Measurements from ENCODE around the gene PXK. TPM values are rescaled to one million over a fixed set of nuclear protein-coding genes. Genes with fewer than 3 reads are reported as not detected.

PXK gene
- total and polyA plus RNA-seq, 10 of the 15 experiments (the other 5 are each of a cell fraction or from before 2014, with no cell fraction given), result 8.4 to 38.0 (median 27.6) TPM

DNA sequence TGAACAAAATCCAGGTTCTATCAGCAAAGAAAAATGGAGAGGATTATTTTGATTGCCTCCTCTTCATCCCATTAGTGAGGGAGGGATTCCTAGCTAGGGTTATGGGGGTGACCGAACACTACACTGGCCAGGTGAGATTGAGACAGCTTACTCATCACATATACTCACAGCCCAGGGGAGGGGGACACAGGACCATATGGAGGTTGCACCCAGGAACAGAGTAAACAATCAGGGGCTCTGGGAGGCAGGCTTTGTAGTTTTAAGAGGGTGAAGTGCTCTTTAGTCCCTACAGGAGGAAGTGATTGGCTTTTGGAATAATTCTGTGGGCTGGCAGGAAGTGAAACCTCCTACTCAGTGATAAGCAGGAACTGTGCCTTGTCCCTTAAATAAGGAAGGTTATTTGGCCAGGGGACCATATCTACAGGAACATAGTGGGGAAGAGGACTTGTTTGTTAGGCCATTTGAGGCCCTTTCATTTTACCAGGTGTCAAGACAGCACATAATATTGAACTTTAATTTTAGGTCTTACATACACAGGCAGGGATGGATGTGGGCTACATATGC is 141.7 kb downstream of the PXK start:
- H3K4me2 ChIP-seq (ENCODE audit: control insufficient read depth, insufficient read depth), result no peak overlapping the region
- ChIA-PET POLR2A (no interaction called here), RAD21 (ENCODE audit: unreplicated experiment) (no interaction called here), CTCF (interaction anchor here (2.8 kb wide), 1 partner anchor 11 kb away, joined by 10 read pairs; no protein-coding TSS in a partner anchor), SMC1A (ENCODE audit: uncharacterized antibody, unreplicated experiment) (interaction anchor here (1.2 kb wide), 1 partner anchor 46 kb away, joined by 3 read pairs; no protein-coding TSS in a partner anchor)
- no peaks in the 10 kb centered on the region for H3K36me3 ChIP-seq (ENCODE audit: control insufficient read depth in 2 of 2, insufficient read depth in 2 of 2, low read length in 1 of 2)
- H3K27me3 ChIP-seq (replicated peaks in 1 of 2; ENCODE audit: control insufficient read depth in 2 of 2, insufficient read depth in 2 of 2, low read length in 1 of 2), result no peaks in the 10 kb centered on the region
- no peaks in the 10 kb centered on the region for H3K79me2 ChIP-seq (ENCODE audit: control insufficient read depth, insufficient read depth, low read length)
- intact Hi-C loops (cut with micrococcal nuclease; ENCODE audit: unreplicated experiment), result no loop called here
- ATAC-seq (peak; percentile 44), FAIRE-seq (no peak), DNase-seq (ENCODE audit: low read depth, low spot score) (no peak)
- peaks cover 6% of the 10 kb centered on the region; the same call in 1 of the 2 replicates for H3K4me1 ChIP-seq (ENCODE audit: control insufficient read depth, insufficient read depth, low read length)
- no peaks in the 10 kb centered on the region; the same call in 2 of the 3 replicates for H3K9me3 ChIP-seq (replicated peaks; ENCODE audit: control insufficient read depth, insufficient read depth, low read length)
- no peak overlapping the region for H2AFZ ChIP-seq (ENCODE audit: control insufficient read depth, low read depth, low read length)
- no TSS peak for BruUV-seq (replicated peaks)
- H4K20me1 ChIP-seq (ENCODE audit: control insufficient read depth, insufficient read depth), result no peaks in the 10 kb centered on the region
- in situ Hi-C loops (cut with MboI), result no loop called here
- no peak overlapping the region for H3K27ac ChIP-seq (ENCODE audit: control insufficient read depth, insufficient read depth)
- WGBS (ENCODE audit: insufficient coverage, insufficient replicate concordance, low lambda C conversion rate, missing lambda C conversion rate), result 60% methylated on average over 1 of the region's 1 CpG
- H3K4me3 ChIP-seq, result no peak overlapping the region
- no peak overlapping the region for H3K9ac ChIP-seq (ENCODE audit: control insufficient read depth, insufficient read depth, low read length)
- TF ChIP-seq SPI1 (IDR thresholded peaks at IDR 0.05; ENCODE audit: borderline replicate concordance, insufficient read depth, low read depth, low read length) (peak; percentile 70), BRCA1 (IDR thresholded peaks at IDR 0.05; ENCODE audit: low read depth, low read length) (no peak)

DNA sequence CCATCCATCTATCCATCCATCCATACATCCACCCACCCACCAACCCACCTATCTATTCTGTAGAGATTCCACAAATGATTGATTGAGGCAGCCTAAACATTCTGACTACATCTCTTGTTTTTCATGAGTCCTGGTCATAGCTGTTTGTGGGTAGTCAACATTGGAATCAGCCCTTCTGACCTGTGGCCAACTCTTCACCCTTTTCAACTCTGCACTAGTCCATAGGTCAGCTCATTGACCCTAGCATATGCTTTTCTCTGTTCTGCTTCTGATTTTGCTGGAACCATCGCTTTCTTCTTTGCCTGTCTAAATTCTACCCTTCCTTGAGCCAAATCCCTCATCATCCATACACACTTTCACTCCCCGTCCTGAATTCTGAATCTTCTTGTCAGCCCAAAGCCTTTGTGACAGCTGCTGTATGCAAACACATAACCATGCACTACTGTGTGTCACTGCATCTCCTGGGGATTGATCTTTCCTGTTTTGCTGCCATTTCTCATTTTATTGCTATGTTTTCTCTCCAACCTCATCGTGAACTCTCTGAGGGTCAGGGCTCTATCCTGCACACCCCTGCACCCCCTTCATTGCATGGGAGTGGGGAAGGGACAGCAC is 142.4 kb downstream of the PXK start:
- CTCF ChIA-PET, result interaction anchor here (2.8 kb wide), 1 partner anchor 11 kb away, joined by 10 read pairs; no protein-coding TSS in a partner anchor
- TF ChIP-seq MAX (IDR thresholded peaks at IDR 0.05; ENCODE audit: low read depth, low read length) (no peak), KDM1A (IDR thresholded peaks at IDR 0.05; ENCODE audit: borderline replicate concordance) (no peak), RCOR1 (conservative IDR thresholded peaks at IDR 0.05; ENCODE audit: low read depth, low read length) (no peak), HSF1 (IDR thresholded peaks at IDR 0.05; ENCODE audit: low read depth, low read length) (no peak), BRCA1 (IDR thresholded peaks at IDR 0.05; ENCODE audit: low read depth, low read length) (no peak), JUNB (IDR thresholded peaks at IDR 0.05) (no peak)
- TF ChIP-seq, protein P1, sequence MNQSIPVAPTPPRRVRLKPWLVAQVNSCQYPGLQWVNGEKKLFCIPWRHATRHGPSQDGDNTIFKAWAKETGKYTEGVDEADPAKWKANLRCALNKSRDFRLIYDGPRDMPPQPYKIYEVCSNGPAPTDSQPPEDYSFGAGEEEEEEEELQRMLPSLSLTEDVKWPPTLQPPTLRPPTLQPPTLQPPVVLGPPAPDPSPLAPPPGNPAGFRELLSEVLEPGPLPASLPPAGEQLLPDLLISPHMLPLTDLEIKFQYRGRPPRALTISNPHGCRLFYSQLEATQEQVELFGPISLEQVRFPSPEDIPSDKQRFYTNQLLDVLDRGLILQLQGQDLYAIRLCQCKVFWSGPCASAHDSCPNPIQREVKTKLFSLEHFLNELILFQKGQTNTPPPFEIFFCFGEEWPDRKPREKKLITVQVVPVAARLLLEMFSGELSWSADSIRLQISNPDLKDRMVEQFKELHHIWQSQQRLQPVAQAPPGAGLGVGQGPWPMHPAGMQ (IDR thresholded peaks at IDR 0.05; ENCODE audit: borderline replicate concordance), result no peak
- DNase-seq (ENCODE audit: low read depth, low spot score) (no peak), ATAC-seq (no peak), FAIRE-seq (peak; percentile 44)
- H4K20me1 ChIP-seq (ENCODE audit: control insufficient read depth, insufficient read depth), result no peaks in the 10 kb centered on the region
- H3K9ac ChIP-seq (ENCODE audit: control insufficient read depth, insufficient read depth, low read length), result no peak overlapping the region
- no peak overlapping the region for H3K27ac ChIP-seq (ENCODE audit: control insufficient read depth, insufficient read depth)
- peaks cover 6% of the 10 kb centered on the region; the same call in 1 of the 2 replicates for H3K4me1 ChIP-seq (ENCODE audit: control insufficient read depth, insufficient read depth, low read length)
- no TSS peak for BruUV-seq (replicated peaks)
- no peak overlapping the region for H3K4me3 ChIP-seq
- H3K36me3 ChIP-seq (ENCODE audit: control insufficient read depth in 2 of 2, insufficient read depth in 2 of 2, low read length in 1 of 2), result no peaks in the 10 kb centered on the region
- POLR2A ChIA-PET, result no interaction called here
- H3K27me3 ChIP-seq (replicated peaks in 1 of 2; ENCODE audit: control insufficient read depth in 2 of 2, insufficient read depth in 2 of 2, low read length in 1 of 2), result no peaks in the 10 kb centered on the region
- in situ Hi-C loops (cut with MboI), result no loop called here
- SMC1A ChIA-PET (ENCODE audit: uncharacterized antibody, unreplicated experiment), result interaction anchor here (0.6 kb wide), 1 partner anchor 38 kb away, joined by 3 read pairs; no protein-coding TSS in a partner anchor
- 0% methylated on average over 3 of the region's 3 CpGs for WGBS (ENCODE audit: insufficient coverage, insufficient replicate concordance, low lambda C conversion rate, missing lambda C conversion rate)
- intact Hi-C loops (cut with micrococcal nuclease; ENCODE audit: unreplicated experiment), result no loop called here
- H3K79me2 ChIP-seq (ENCODE audit: control insufficient read depth, insufficient read depth, low read length), result no peaks in the 10 kb centered on the region
- H3K4me2 ChIP-seq (ENCODE audit: control insufficient read depth, insufficient read depth), result no peak overlapping the region
- H2AFZ ChIP-seq (ENCODE audit: control insufficient read depth, low read depth, low read length), result no peak overlapping the region
- RAD21 ChIA-PET (ENCODE audit: unreplicated experiment), result no interaction called here
- no peaks in the 10 kb centered on the region; the same call in 2 of the 3 replicates for H3K9me3 ChIP-seq (replicated peaks; ENCODE audit: control insufficient read depth, insufficient read depth, low read length)
